ENCODE results near the gene TNFAIP1. TPM values are rescaled to one million over a fixed set of nuclear protein-coding genes. Genes with fewer than 3 reads are reported as not detected.

The TNFAIP1 gene
- total RNA-seq, 3 donors from 2014 or later (not counting 1 experiment from before 2014, with no cell fraction given): 10.5 to 15.7 (median 14.6) TPM

GRCh38 chr17:28395426-28395825 lies 59.9 kb downstream of the TNFAIP1 start:
- Mint-ChIP-seq H3K4me1 (no peaks in the 10 kb centered on the region), H3K9me3 (no peaks in the 10 kb centered on the region), H3K36me3 (peaks cover 9% of the 10 kb centered on the region), H3K27me3 (ENCODE audit: low read depth in 2 of 2) (no peaks in the 10 kb centered on the region), H3K27ac (no peak overlapping the region), H3K4me3 (no peak overlapping the region)
- H3K27ac ChIP-seq (ENCODE audit: low read length): no peak overlapping the region
- ATAC-seq: no peak
- no peaks in the 10 kb centered on the region for H3K9me3 ChIP-seq (ENCODE audit: control insufficient read depth, insufficient read depth, low read length)
- no peaks in the 10 kb centered on the region for H3K4me1 ChIP-seq (ENCODE audit: control insufficient read depth, insufficient read depth, low read length)
- intact Hi-C loops (cut with micrococcal nuclease): no loop called here
- no peak overlapping the region for H3K4me3 ChIP-seq (ENCODE audit: low read length)
- 63% methylated on average over 2 of the region's 2 CpGs for WGBS (ENCODE audit: insufficient coverage)
- DNase-seq: no peak
- peaks cover 47% of the 10 kb centered on the region for H3K36me3 ChIP-seq (ENCODE audit: control insufficient read depth, insufficient read depth, low read length)
- no peaks in the 10 kb centered on the region for H3K27me3 ChIP-seq (ENCODE audit: control insufficient read depth, insufficient read depth, low read length)
- TF ChIP-seq, protein P1, sequence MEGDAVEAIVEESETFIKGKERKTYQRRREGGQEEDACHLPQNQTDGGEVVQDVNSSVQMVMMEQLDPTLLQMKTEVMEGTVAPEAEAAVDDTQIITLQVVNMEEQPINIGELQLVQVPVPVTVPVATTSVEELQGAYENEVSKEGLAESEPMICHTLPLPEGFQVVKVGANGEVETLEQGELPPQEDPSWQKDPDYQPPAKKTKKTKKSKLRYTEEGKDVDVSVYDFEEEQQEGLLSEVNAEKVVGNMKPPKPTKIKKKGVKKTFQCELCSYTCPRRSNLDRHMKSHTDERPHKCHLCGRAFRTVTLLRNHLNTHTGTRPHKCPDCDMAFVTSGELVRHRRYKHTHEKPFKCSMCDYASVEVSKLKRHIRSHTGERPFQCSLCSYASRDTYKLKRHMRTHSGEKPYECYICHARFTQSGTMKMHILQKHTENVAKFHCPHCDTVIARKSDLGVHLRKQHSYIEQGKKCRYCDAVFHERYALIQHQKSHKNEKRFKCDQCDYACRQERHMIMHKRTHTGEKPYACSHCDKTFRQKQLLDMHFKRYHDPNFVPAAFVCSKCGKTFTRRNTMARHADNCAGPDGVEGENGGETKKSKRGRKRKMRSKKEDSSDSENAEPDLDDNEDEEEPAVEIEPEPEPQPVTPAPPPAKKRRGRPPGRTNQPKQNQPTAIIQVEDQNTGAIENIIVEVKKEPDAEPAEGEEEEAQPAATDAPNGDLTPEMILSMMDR (IDR thresholded peaks at IDR 0.05): no peak

DNA sequence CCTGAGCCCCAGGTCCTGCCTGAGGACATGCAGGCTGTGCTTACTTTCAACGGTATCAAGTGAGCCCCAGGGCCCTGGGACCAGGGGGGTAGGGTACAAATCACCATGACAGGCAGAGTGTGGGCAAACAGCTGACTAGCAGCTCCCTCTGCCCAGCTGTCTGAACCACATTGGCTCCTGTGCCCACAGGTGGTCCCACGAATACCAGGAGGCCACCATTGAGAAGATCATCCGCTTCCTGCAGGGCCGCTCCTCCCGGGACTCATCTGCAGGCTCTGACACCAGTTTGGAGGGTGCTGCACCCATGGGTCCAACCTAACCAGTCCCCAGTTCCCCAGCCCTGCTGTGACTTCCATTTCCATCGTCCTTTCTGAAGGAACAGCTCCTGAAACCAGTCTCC lies 60.4 kb downstream of the TNFAIP1 start:
- peaks cover 41% of the 10 kb centered on the region for H3K36me3 ChIP-seq (ENCODE audit: control insufficient read depth, insufficient read depth, low read length)
- Mint-ChIP-seq H3K27ac (no peak overlapping the region), H3K4me3 (no peak overlapping the region)

More for the DNA sequence above, 60.4 kb downstream of the TNFAIP1 start:
- Histone ChIP-seq H3K9me3 (ENCODE audit: control insufficient read depth, insufficient read depth, low read length) (no peaks in the 10 kb centered on the region), H3K4me1 (ENCODE audit: control insufficient read depth, insufficient read depth, low read length) (no peaks in the 10 kb centered on the region), H3K27me3 (ENCODE audit: control insufficient read depth, insufficient read depth, low read length) (no peaks in the 10 kb centered on the region), H3K4me3 (ENCODE audit: low read length) (no peak overlapping the region), H3K27ac (ENCODE audit: low read length) (no peak overlapping the region)
- no peaks in the 10 kb centered on the region for H3K9me3 Mint-ChIP-seq
- H3K4me1 Mint-ChIP-seq: no peaks in the 10 kb centered on the region
- ATAC-seq: no peak
- 90% methylated on average over 6 of the region's 6 CpGs for WGBS (ENCODE audit: insufficient coverage)
- intact Hi-C loops (cut with micrococcal nuclease): no loop called here
- peaks cover 4% of the 10 kb centered on the region for H3K36me3 Mint-ChIP-seq
- no peak for DNase-seq
- TF ChIP-seq, protein P1 (IDR thresholded peaks at IDR 0.05): no peak
- no peaks in the 10 kb centered on the region for H3K27me3 Mint-ChIP-seq (ENCODE audit: low read depth in 2 of 2)

Other genes starting within 250 kb of the TNFAIP1 start
- 1 to 10 TPM; 4.6 to 8.8 (median 7.5) TPM for gene TMEM97, start 16.6 kb upstream of the TNFAIP1 start, total RNA-seq
- 100 to 1,000 TPM in 1 of 3 donors, 10 to 100 TPM in 2; 50.0 to 109 (median 68.6) TPM for gene IFT20, start 289 bp upstream of the TNFAIP1 start, total RNA-seq
- gene POLDIP2, start 21.8 kb downstream of the TNFAIP1 start, total RNA-seq: 10 to 100 TPM; 30.8 to 37.0 (median 33.7) TPM
- not detected for gene SEBOX, start 29.4 kb downstream of the TNFAIP1 start, total RNA-seq
- not detected for gene VTN, start 34.5 kb downstream of the TNFAIP1 start, total RNA-seq
- gene SARM1, start 35.9 kb downstream of the TNFAIP1 start, total RNA-seq: 10 to 100 TPM; 25.7 to 33.0 (median 26.2) TPM
- gene SLC46A1, start 70.5 kb downstream of the TNFAIP1 start, total RNA-seq: under 1 TPM; 0.54 to 0.84 (median 0.55) TPM
- gene SLC13A2, start 137.9 kb downstream of the TNFAIP1 start, total RNA-seq: not detected
- not detected for gene FOXN1, start 170.6 kb downstream of the TNFAIP1 start, total RNA-seq
- gene UNC119, start 216.9 kb downstream of the TNFAIP1 start, total RNA-seq: 100 to 1,000 TPM in 1 of 3 donors, 10 to 100 TPM in 2; 79.1 to 106 (median 79.3) TPM
- 10 to 100 TPM; 88.3 to 95.3 (median 92.3) TPM for gene PIGS, start 235.8 kb downstream of the TNFAIP1 start, total RNA-seq
- gene ALDOC, start 241.1 kb downstream of the TNFAIP1 start, total RNA-seq: 10 to 100 TPM; 18.2 to 25.4 (median 23.0) TPM